ENCODE results near the gene HVCN1.

GRCh38 chr12:110731479-110731878 is 42.6 kb upstream of the HVCN1 start:
- TF ChIP-seq CTCF (IDR thresholded peaks at IDR 0.05), result no peak
- TF ChIP-seq POLR2A (IDR thresholded peaks at IDR 0.05), result no peak
